H7 (cell line): Measurements from ENCODE around the gene ANKS1B. TPM values are rescaled to one million over a fixed set of nuclear protein-coding genes. Genes with fewer than 3 reads are reported as not detected.
A peak's percentile ranks its signal among the peaks of the same experiment; 100 is the strongest.
"Not testable (repeated sequence)": the region's sequence is repeated elsewhere in the genome, so short reads cannot be mapped to it uniquely, and the experiment has no call there.

Experiments
- DNase-seq: peaks from one replicate; pipeline ENCODE4 v3.0.0; 2012
- H3K27me3 ChIP-seq: 2 replicates; pipeline ENCODE4 v1.6.0; 2011; ENCODE audit warnings: mild to moderate bottlenecking, low read length; ENCODE audit not compliant: control insufficient read depth, insufficient read depth
- H3K36me3 ChIP-seq: replicated peaks from 2 replicates; pipeline ENCODE4 v1.5.1; 2011; ENCODE audit warnings: low read length; ENCODE audit not compliant: control insufficient read depth, insufficient read depth
- H3K4me3 ChIP-seq: 2 replicates; pipeline ENCODE4 v1.5.1; 2011; ENCODE audit warnings: low read depth, mild to moderate bottlenecking, control low read depth, low read length, moderate library complexity; ENCODE audit not compliant: insufficient read depth
- total RNA-seq: library from RNA; depleted of rRNA; stranded (reverse); fragments of >200 nt; shearing (Covaris generic); gene quantifications from 2 replicates; pipeline ENCODE4 v1.2.3, GENCODE V29; 2014

Gene ANKS1B
- total RNA-seq, 1 experiment from 2014 or later, result 3.5 TPM

GRCh38 chr12:98968896-98969295, 1015.8 kb downstream of the ANKS1B start:
- H3K27me3 ChIP-seq, result no peaks in the 10 kb centered on the region
- H3K36me3 ChIP-seq, result no peaks in the 10 kb centered on the region
- no peak for DNase-seq
- H3K4me3 ChIP-seq, result no peak overlapping the region

- H3K27me3 ChIP-seq, H3K4me3 ChIP-seq, DNase-seq, H3K36me3 ChIP-seq: not testable (repeated sequence)
These were observed 1027.6 kb downstream of the ANKS1B start for GRCh38 chr12:98957135-98957534.

- DNase-seq, result peak; percentile 28
- Histone ChIP-seq H3K36me3 (no peaks in the 10 kb centered on the region), H3K27me3 (no peaks in the 10 kb centered on the region), H3K4me3 (no peak overlapping the region)
These were observed 1029.5 kb downstream of the ANKS1B start for GRCh38 chr12:98955284-98955683.

- H3K27me3 ChIP-seq, result no peaks in the 10 kb centered on the region
- H3K36me3 ChIP-seq, result no peaks in the 10 kb centered on the region
- DNase-seq, result no peak
- H3K4me3 ChIP-seq, result no peak overlapping the region
These were observed 1030.2 kb downstream of the ANKS1B start for GRCh38 chr12:98954506-98954905.

- Histone ChIP-seq H3K27me3 (no peaks in the 10 kb centered on the region), H3K4me3 (no peak overlapping the region), H3K36me3 (no peaks in the 10 kb centered on the region)
- no peak for DNase-seq
These were observed 1033.3 kb downstream of the ANKS1B start for GRCh38 chr12:98951406-98951805.

GRCh38 chr12:98948343-98948949, 1036.3 kb downstream of the ANKS1B start:
- no peak overlapping the region for H3K4me3 ChIP-seq
- no peaks in the 10 kb centered on the region for H3K27me3 ChIP-seq
- DNase-seq, result no peak
- no peaks in the 10 kb centered on the region for H3K36me3 ChIP-seq

- Histone ChIP-seq H3K36me3 (no peaks in the 10 kb centered on the region), H3K27me3 (no peaks in the 10 kb centered on the region), H3K4me3 (no peak overlapping the region)
- DNase-seq, result no peak
These were observed 1038.9 kb downstream of the ANKS1B start for GRCh38 chr12:98945864-98946263.

GRCh38 chr12:98939926-98940325, 1044.8 kb downstream of the ANKS1B start:
- Histone ChIP-seq H3K4me3 (no peak overlapping the region), H3K27me3 (no peaks in the 10 kb centered on the region), H3K36me3 (no peaks in the 10 kb centered on the region)
- no peak for DNase-seq

- no peaks in the 10 kb centered on the region for H3K36me3 ChIP-seq
- no peak overlapping the region for H3K4me3 ChIP-seq
- DNase-seq, result peak; percentile 9
- no peaks in the 10 kb centered on the region for H3K27me3 ChIP-seq
These were observed 1045.4 kb downstream of the ANKS1B start for GRCh38 chr12:98939350-98939749.

GRCh38 chr12:98935847-98936246, 1048.9 kb downstream of the ANKS1B start:
- H3K27me3 ChIP-seq, result no peaks in the 10 kb centered on the region
- no peaks in the 10 kb centered on the region for H3K36me3 ChIP-seq
- H3K4me3 ChIP-seq, result no peak overlapping the region
- DNase-seq, result no peak

- Histone ChIP-seq H3K4me3 (no peak overlapping the region), H3K36me3 (no peaks in the 10 kb centered on the region), H3K27me3 (no peaks in the 10 kb centered on the region)
- DNase-seq, result no peak
These were observed 1061.9 kb downstream of the ANKS1B start for GRCh38 chr12:98922871-98923270.

GRCh38 chr12:98918176-98918863, 1066.4 kb downstream of the ANKS1B start:
- DNase-seq, result no peak
- no peak overlapping the region for H3K4me3 ChIP-seq
- no peaks in the 10 kb centered on the region for H3K36me3 ChIP-seq
- H3K27me3 ChIP-seq, result no peaks in the 10 kb centered on the region

GRCh38 chr12:98916106-98916505, 1068.6 kb downstream of the ANKS1B start:
- no peaks in the 10 kb centered on the region for H3K27me3 ChIP-seq
- no peak for DNase-seq
- no peak overlapping the region for H3K4me3 ChIP-seq
- H3K36me3 ChIP-seq, result no peaks in the 10 kb centered on the region

GRCh38 chr12:98912401-98912974, 1072.2 kb downstream of the ANKS1B start:
- H3K4me3 ChIP-seq, result no peak overlapping the region
- H3K36me3 ChIP-seq, result no peaks in the 10 kb centered on the region
- no peaks in the 10 kb centered on the region for H3K27me3 ChIP-seq
- DNase-seq, result no peak

GRCh38 chr12:98911396-98911795, 1073.3 kb downstream of the ANKS1B start:
- H3K36me3 ChIP-seq, result no peaks in the 10 kb centered on the region
- no peak for DNase-seq
- no peaks in the 10 kb centered on the region for H3K27me3 ChIP-seq
- no peak overlapping the region for H3K4me3 ChIP-seq
